HCT116 (cell line): Measurements from ENCODE around the gene SLC40A1. TPM values are rescaled to one million over a fixed set of nuclear protein-coding genes. Genes with fewer than 3 reads are reported as not detected.

Experiments used
- ATAC-seq: fragments of 200-7000 bp; cut with Tn5 transposase; 2 replicates; pipeline ENCODE4 v1.9.1; 2020; ENCODE audit warnings: mild to moderate bottlenecking, moderate library complexity
- BruUV-seq: library from RNA; stranded (reverse); fragments of 400-500 nt; replicated peaks from 2 replicates; lab custom pipeline; 2021; lab: Mats Ljungman, UMichigan
- CTCF ChIA-PET: fragments of 300-600 bp; sonication (Branson Sonifier 250); formaldehyde crosslinking; loops from one replicate; lab custom pipeline; 2021; ENCODE audit warnings: antibody characterized with exemption; lab: Charles Lee
- POLR2A ChIA-PET: fragments of 300-600, 350-600 bp; sonication (Branson Sonifier 250); formaldehyde crosslinking; loops from one replicate; lab custom pipeline; 2021; ENCODE audit warnings: antibody characterized with exemption; lab: Charles Lee
- RAD21 ChIA-PET, 2 experiments: fragments of 300-600 bp; sonication (Branson Sonifier 250); formaldehyde crosslinking; loops; one replicate each; lab custom pipeline; 2023; ENCODE audit warnings: low total read pairs in 2 of 2; ENCODE audit not compliant: uncharacterized antibody in 2 of 2, unreplicated experiment in 2 of 2, low non-redundant PET in 1 of 2; lab: Charles Lee
- DNase-seq: peaks from one replicate; pipeline ENCODE4 v3.0.0-alpha.2; 2010; ENCODE audit warnings: low read depth, low spot score
- H2AFZ ChIP-seq: fragments of 200-600 bp; shearing (Covaris generic), sonication (generic); 2 replicates; pipeline ENCODE4 v1.6.1; 2017; ENCODE audit warnings: low read depth, mixed run types, mixed read lengths, antibody characterized with exemption, low read length; ENCODE audit not compliant: poor library complexity, severe bottlenecking
- H3K27ac ChIP-seq: 2 replicates; pipeline ENCODE4 v1.5.1; 2012; ENCODE audit warnings: low read depth, low read length
- H3K27me3 ChIP-seq: fragments of 200-600 bp; sonication (generic); 2 replicates; pipeline ENCODE4 v1.6.1; 2016; ENCODE audit warnings: mixed run types, low read length, mixed read lengths; ENCODE audit not compliant: insufficient read depth
- H3K36me3 ChIP-seq, 2 experiments: fragments of 200-500 bp in 1 of 2; fragments of 200-600 bp in 1 of 2; sonication (Bioruptor generic) in 1 of 2; sonication (generic) in 1 of 2; 2 replicates each; pipeline versions ENCODE4 v1.5.1 to v1.6.1; 2014 to 2016; ENCODE audit warnings: low read length in 2 of 2, inconsistent platforms in 1 of 2, mixed read lengths in 1 of 2, mixed run types in 1 of 2; ENCODE audit not compliant: insufficient read depth in 2 of 2, control insufficient read depth in 1 of 2
- H3K4me1 ChIP-seq, 2 experiments: fragments of 200-600 bp in 1 of 2; sonication (generic) in 1 of 2; 2 replicates each; pipeline versions ENCODE4 v1.5.1 to v1.6.1; 2012 to 2017; ENCODE audit warnings: low read length in 2 of 2, inconsistent platforms in 1 of 2, mild to moderate bottlenecking in 1 of 2, mixed read lengths in 1 of 2, mixed run types in 1 of 2, moderate library complexity in 1 of 2; ENCODE audit not compliant: insufficient read depth in 2 of 2, control insufficient read depth in 1 of 2
- H3K4me2 ChIP-seq: fragments of 200-600 bp; sonication (generic); 2 replicates; pipeline ENCODE4 v1.6.1; 2017; ENCODE audit warnings: mixed run types, low read length, mixed read lengths
- H3K4me3 ChIP-seq, 2 experiments: fragments of 200-600 bp in 1 of 2; sonication (generic) in 1 of 2; replicated peaks in 1 of 2; 2 replicates each; pipeline ENCODE4 v1.5.1; 2011 to 2016; ENCODE audit warnings: low read length in 2 of 2, control low read depth in 1 of 2, low read depth in 1 of 2, mild to moderate bottlenecking in 1 of 2, mixed read lengths in 1 of 2, mixed run types in 1 of 2
- H3K79me2 ChIP-seq: fragments of 200-600 bp; sonication (generic); 2 replicates; pipeline ENCODE4 v1.6.1; 2017; ENCODE audit warnings: mild to moderate bottlenecking, mixed run types, low read length, moderate library complexity, mixed read lengths; ENCODE audit not compliant: insufficient read depth
- H3K9ac ChIP-seq: fragments of 200-600 bp; sonication (generic); 2 replicates; pipeline ENCODE4 v1.6.1; 2016; ENCODE audit warnings: low read length, mixed read lengths
- H3K9me2 ChIP-seq: fragments of 200-600 bp; sonication (generic), shearing (Covaris generic); 2 replicates; pipeline ENCODE4 v1.6.1; 2017; ENCODE audit warnings: mixed run types, mild to moderate bottlenecking, moderate library complexity; ENCODE audit not compliant: insufficient read depth
- H3K9me3 ChIP-seq, 2 experiments: fragments of 200-500 bp in 1 of 2; fragments of 200-600 bp in 1 of 2; sonication (Bioruptor generic) in 1 of 2; sonication (generic) in 1 of 2; 2 replicates each; pipeline ENCODE4 v1.6.1; 2014 to 2017; ENCODE audit warnings: low read length in 2 of 2, mixed read lengths in 2 of 2, inconsistent platforms in 1 of 2, low read depth in 1 of 2, mild to moderate bottlenecking in 1 of 2, mixed run types in 1 of 2, moderate library complexity in 1 of 2; ENCODE audit not compliant: control insufficient read depth in 1 of 2, insufficient read depth in 1 of 2
- H4K20me1 ChIP-seq: fragments of 200-600 bp; sonication (generic), shearing (Covaris generic); 2 replicates; pipeline ENCODE4 v1.6.1; 2017; ENCODE audit warnings: mixed run types, mild to moderate bottlenecking, moderate library complexity; ENCODE audit not compliant: insufficient read depth
- EGR1 ChIP-seq: IDR thresholded peaks from 2 replicates; pipeline ENCODE4 v1.6.1; 2012; ENCODE audit warnings: low read depth
- ELF1 ChIP-seq: IDR thresholded peaks from 2 replicates; pipeline ENCODE4 v1.6.1; 2012; ENCODE audit warnings: low read depth, borderline replicate concordance
- EZH2 ChIP-seq: fragments of 200-600 bp; sonication (generic); IDR thresholded peaks from 2 replicates; pipeline ENCODE4 v1.6.1; 2017; ENCODE audit warnings: antibody characterized with exemption, mixed run types
- FOSL1 ChIP-seq: IDR thresholded peaks from 2 replicates; pipeline ENCODE4 v1.6.1; 2012; ENCODE audit warnings: low read depth
- MAX ChIP-seq: IDR thresholded peaks from 2 replicates; pipeline ENCODE4 v1.6.1; 2012
- RAD21 ChIP-seq: IDR thresholded peaks from 2 replicates; pipeline ENCODE4 v1.6.1; 2012; ENCODE audit warnings: low read depth, mild to moderate bottlenecking
- SIN3A ChIP-seq: IDR thresholded peaks from 2 replicates; pipeline ENCODE4 v1.6.1; 2012; ENCODE audit warnings: low read depth
- SP1 ChIP-seq: IDR thresholded peaks from 2 replicates; pipeline ENCODE4 v1.6.1; 2012; ENCODE audit warnings: low read depth
- SRF ChIP-seq: IDR thresholded peaks from 2 replicates; pipeline ENCODE4 v1.6.1; 2012; ENCODE audit warnings: low read depth
- TCF7L2 ChIP-seq: IDR thresholded peaks from 2 replicates; pipeline ENCODE4 v1.7.0; 2011; ENCODE audit warnings: borderline replicate concordance, inconsistent platforms; ENCODE audit not compliant: insufficient read depth, insufficient read length; ENCODE audit errors: extremely low read depth
- YY1 ChIP-seq: IDR thresholded peaks from 2 replicates; pipeline ENCODE4 v1.6.1; 2011; ENCODE audit warnings: low read length, low read depth, moderate library complexity, mild to moderate bottlenecking; ENCODE audit not compliant: insufficient replicate concordance; ENCODE audit errors: extremely low read depth
- ZBTB33 ChIP-seq: IDR thresholded peaks from 2 replicates; pipeline ENCODE4 v1.6.1; 2011; ENCODE audit warnings: mild to moderate bottlenecking, low read length, moderate library complexity; ENCODE audit not compliant: insufficient replicate concordance; ENCODE audit errors: extremely low read depth
- ZFX ChIP-seq: fragments of 450-650 bp; IDR thresholded peaks from 2 replicates; pipeline ENCODE4 v1.6.1; 2017
- intact Hi-C: fragments of 100-400 bp; cut with micrococcal nuclease; formaldehyde crosslinking; loops from 2 replicates; pipeline ENCODE4 v1.10.0; 2022
- total RNA-seq: library from RNA; stranded (reverse); gene quantifications from one replicate; pipeline ENCODE4 v1.2.1, GENCODE V29; 2021; ENCODE audit not compliant: unreplicated experiment
- TF ChIP-seq, protein P1 (sequence below), 3 experiments: fragments of 200-600 bp in 1 of 3; sonication (generic) in 1 of 3; IDR thresholded peaks in 2 of 3; conservative IDR thresholded peaks in 1 of 3; 2 replicates each; pipeline ENCODE4 v1.5.1; 2012 to 2017; ENCODE audit warnings: low read depth in 2 of 3, low read length in 2 of 3, antibody characterized with exemption in 1 of 3, borderline replicate concordance in 1 of 3, control low read depth in 1 of 3, mild to moderate bottlenecking in 1 of 3, mixed read lengths in 1 of 3, mixed run types in 1 of 3, moderate library complexity in 1 of 3; ENCODE audit not compliant: insufficient read depth in 1 of 3

The SLC40A1 gene
- total RNA-seq, 1 experiment from 2014 or later = 1.5 TPM

- no peaks in the 10 kb centered on the region for H3K36me3 ChIP-seq
- H4K20me1 ChIP-seq = no peaks in the 10 kb centered on the region
- TF ChIP-seq ELF1 (no peak), YY1 (no peak), EGR1 (no peak), MAX (no peak), FOSL1 (no peak), EZH2 (no peak), ZFX (no peak), SRF (no peak), RAD21 (no peak), SIN3A (no peak), ZBTB33 (no peak), TCF7L2 (no peak), SP1 (no peak)
- TF ChIP-seq, protein P1, sequence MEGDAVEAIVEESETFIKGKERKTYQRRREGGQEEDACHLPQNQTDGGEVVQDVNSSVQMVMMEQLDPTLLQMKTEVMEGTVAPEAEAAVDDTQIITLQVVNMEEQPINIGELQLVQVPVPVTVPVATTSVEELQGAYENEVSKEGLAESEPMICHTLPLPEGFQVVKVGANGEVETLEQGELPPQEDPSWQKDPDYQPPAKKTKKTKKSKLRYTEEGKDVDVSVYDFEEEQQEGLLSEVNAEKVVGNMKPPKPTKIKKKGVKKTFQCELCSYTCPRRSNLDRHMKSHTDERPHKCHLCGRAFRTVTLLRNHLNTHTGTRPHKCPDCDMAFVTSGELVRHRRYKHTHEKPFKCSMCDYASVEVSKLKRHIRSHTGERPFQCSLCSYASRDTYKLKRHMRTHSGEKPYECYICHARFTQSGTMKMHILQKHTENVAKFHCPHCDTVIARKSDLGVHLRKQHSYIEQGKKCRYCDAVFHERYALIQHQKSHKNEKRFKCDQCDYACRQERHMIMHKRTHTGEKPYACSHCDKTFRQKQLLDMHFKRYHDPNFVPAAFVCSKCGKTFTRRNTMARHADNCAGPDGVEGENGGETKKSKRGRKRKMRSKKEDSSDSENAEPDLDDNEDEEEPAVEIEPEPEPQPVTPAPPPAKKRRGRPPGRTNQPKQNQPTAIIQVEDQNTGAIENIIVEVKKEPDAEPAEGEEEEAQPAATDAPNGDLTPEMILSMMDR (IDR thresholded peaks at IDR 0.05 in 2 of 3, conservative IDR thresholded peaks at IDR 0.05 in 1 of 3; ENCODE audit: borderline replicate concordance in 1 of 3, insufficient read depth in 1 of 3, low read depth in 2 of 3, low read length in 2 of 3) = no peak
- no peaks in the 10 kb centered on the region for H3K9me2 ChIP-seq
- no peaks in the 10 kb centered on the region for H3K27me3 ChIP-seq
- no peak overlapping the region for H3K9ac ChIP-seq
- no peaks in the 10 kb centered on the region for H3K79me2 ChIP-seq
- no TSS peak for BruUV-seq
- intact Hi-C loops = no loop called here
- ChIA-PET CTCF (interaction anchor here (0.7 kb wide), 1 partner anchor 9 kb away, joined by 4 read pairs; no protein-coding TSS in a partner anchor), RAD21 (no interaction called here), POLR2A (no interaction called here)
- no peak overlapping the region for H3K4me3 ChIP-seq
- H3K27ac ChIP-seq = no peak overlapping the region
- H2AFZ ChIP-seq = no peak overlapping the region
- H3K9me3 ChIP-seq = no peaks in the 10 kb centered on the region
- ATAC-seq = no peak
- no peak for DNase-seq
- peaks cover 0 to 7% of the 10 kb centered on the region in 2 experiments; a peak in 2 of 4 replicates for H3K4me1 ChIP-seq
- H3K4me2 ChIP-seq = no peak overlapping the region
Measured at GRCh38 chr2:189511210-189511959, 69.2 kb downstream of the SLC40A1 start.

Other genes with a start within 250 kb of the SLC40A1 start
- 70.2 TPM for gene WDR75, start 139.3 kb downstream of the SLC40A1 start, total RNA-seq
- gene ASNSD1, start 80.7 kb upstream of the SLC40A1 start, total RNA-seq = 33.6 TPM
- 0.84 TPM for gene ANKAR, start 93.9 kb upstream of the SLC40A1 start, total RNA-seq
- 11.2 TPM for gene OSGEPL1, start 182.0 kb upstream of the SLC40A1 start, total RNA-seq
- 32.7 TPM for gene ORMDL1, start 203.6 kb upstream of the SLC40A1 start, total RNA-seq
- gene PMS1, start 203.7 kb upstream of the SLC40A1 start, total RNA-seq = 53.2 TPM